Measurements from ENCODE around the gene TMEM156. TPM values are rescaled to one million over a fixed set of nuclear protein-coding genes. Genes with fewer than 3 reads are reported as not detected.

The TMEM156 gene
- total RNA-seq, 1 donor from 2014 or later = not detected

DNA sequence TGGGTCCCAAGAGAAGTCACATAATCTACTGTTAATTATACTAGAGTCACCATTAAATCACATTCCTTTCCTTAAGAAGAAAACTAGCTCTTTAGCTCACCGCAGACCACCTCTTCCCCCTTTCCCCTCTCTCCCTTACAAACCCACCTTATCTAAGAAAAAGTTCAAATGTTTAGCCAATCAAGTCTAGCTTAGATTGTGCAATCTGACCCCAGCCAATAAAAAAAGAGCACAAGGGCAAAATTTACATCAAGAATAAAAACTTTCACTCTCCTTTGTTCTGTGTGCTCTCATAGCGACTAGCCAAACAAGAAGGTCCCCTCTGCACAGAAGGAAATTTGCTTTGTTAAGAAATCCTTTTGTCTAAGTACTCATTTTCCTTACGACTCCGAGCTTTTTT, 76.3 kb downstream of the TMEM156 start:
- Mint-ChIP-seq H3K4me3 (ENCODE audit: unreplicated experiment) (no peak overlapping the region), H3K36me3 (ENCODE audit: low read depth, unreplicated experiment) (no peaks in the 10 kb centered on the region), H3K27me3 (ENCODE audit: unreplicated experiment) (no peaks in the 10 kb centered on the region), H3K27ac (ENCODE audit: unreplicated experiment) (no peak overlapping the region), H3K4me1 (ENCODE audit: unreplicated experiment) (no peaks in the 10 kb centered on the region), H3K9me3 (ENCODE audit: unreplicated experiment) (no peaks in the 10 kb centered on the region)
- DNase-seq (ENCODE audit: low spot score) = no peak
- no peak for TF ChIP-seq CTCF (IDR thresholded peaks at IDR 0.05; ENCODE audit: unreplicated experiment)

GRCh38 chr4:38954727-38955126, 77.5 kb downstream of the TMEM156 start:
- no peak for TF ChIP-seq CTCF (IDR thresholded peaks at IDR 0.05; ENCODE audit: unreplicated experiment)
- Mint-ChIP-seq H3K9me3 (ENCODE audit: unreplicated experiment) (no peaks in the 10 kb centered on the region), H3K4me1 (ENCODE audit: unreplicated experiment) (peaks cover 10% of the 10 kb centered on the region), H3K36me3 (ENCODE audit: low read depth, unreplicated experiment) (no peaks in the 10 kb centered on the region), H3K4me3 (ENCODE audit: unreplicated experiment) (no peak overlapping the region), H3K27me3 (ENCODE audit: unreplicated experiment) (no peaks in the 10 kb centered on the region), H3K27ac (ENCODE audit: unreplicated experiment) (no peak overlapping the region)
- no peak for DNase-seq (ENCODE audit: low spot score)

GRCh38 chr4:38952017-38952416, 80.2 kb downstream of the TMEM156 start:
- no peak overlapping the region for H3K4me3 Mint-ChIP-seq (ENCODE audit: unreplicated experiment)
- H3K9me3 Mint-ChIP-seq (ENCODE audit: unreplicated experiment) = no peaks in the 10 kb centered on the region
- H3K27me3 Mint-ChIP-seq (ENCODE audit: unreplicated experiment) = peaks cover 2% of the 10 kb centered on the region
- no peak overlapping the region for H3K27ac Mint-ChIP-seq (ENCODE audit: unreplicated experiment)
- H3K4me1 Mint-ChIP-seq (ENCODE audit: unreplicated experiment) = peaks cover 26% of the 10 kb centered on the region
- H3K36me3 Mint-ChIP-seq (ENCODE audit: low read depth, unreplicated experiment) = no peaks in the 10 kb centered on the region
- no peak for DNase-seq (ENCODE audit: low spot score)
- TF ChIP-seq CTCF (IDR thresholded peaks at IDR 0.05; ENCODE audit: unreplicated experiment) = no peak

GRCh38 chr4:38951598-38951997, 80.6 kb downstream of the TMEM156 start:
- Mint-ChIP-seq H3K36me3 (ENCODE audit: low read depth, unreplicated experiment) (no peaks in the 10 kb centered on the region), H3K27ac (ENCODE audit: unreplicated experiment) (no peak overlapping the region), H3K4me1 (ENCODE audit: unreplicated experiment) (peaks cover 28% of the 10 kb centered on the region), H3K4me3 (ENCODE audit: unreplicated experiment) (no peak overlapping the region), H3K9me3 (ENCODE audit: unreplicated experiment) (no peaks in the 10 kb centered on the region), H3K27me3 (ENCODE audit: unreplicated experiment) (peaks cover 2% of the 10 kb centered on the region)
- no peak for TF ChIP-seq CTCF (IDR thresholded peaks at IDR 0.05; ENCODE audit: unreplicated experiment)
- no peak for DNase-seq (ENCODE audit: low spot score)

DNA sequence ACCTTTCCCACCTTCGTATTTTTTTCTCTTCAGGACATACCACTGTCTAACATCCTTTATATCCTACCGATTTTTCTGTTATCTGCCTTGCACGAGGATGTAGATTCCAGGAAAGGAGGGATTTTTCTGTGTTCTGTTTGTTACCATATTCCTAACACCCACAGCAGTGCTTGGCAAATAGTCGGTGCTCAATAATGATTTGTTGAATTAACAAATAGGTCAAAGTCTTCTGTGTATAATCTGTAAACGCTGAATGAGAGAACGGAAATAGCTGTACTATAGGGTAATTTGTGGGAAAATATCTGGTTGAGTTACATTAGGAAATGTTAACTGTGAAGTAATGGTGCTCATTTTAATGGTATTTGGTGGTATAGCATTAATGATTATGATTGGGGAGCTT, 81.5 kb downstream of the TMEM156 start:
- no peak for TF ChIP-seq CTCF (IDR thresholded peaks at IDR 0.05; ENCODE audit: unreplicated experiment)
- H3K4me1 Mint-ChIP-seq (ENCODE audit: unreplicated experiment) = peaks cover 28% of the 10 kb centered on the region
- H3K27ac Mint-ChIP-seq (ENCODE audit: unreplicated experiment) = peak overlapping the region; percentile 0
- no peaks in the 10 kb centered on the region for H3K9me3 Mint-ChIP-seq (ENCODE audit: unreplicated experiment)
- H3K27me3 Mint-ChIP-seq (ENCODE audit: unreplicated experiment) = peaks cover 2% of the 10 kb centered on the region
- no peaks in the 10 kb centered on the region for H3K36me3 Mint-ChIP-seq (ENCODE audit: low read depth, unreplicated experiment)
- no peak for DNase-seq (ENCODE audit: low spot score)
- H3K4me3 Mint-ChIP-seq (ENCODE audit: unreplicated experiment) = no peak overlapping the region
